Stimulated activated CD4-positive, alpha-beta T cell treated with anti-CD3 and anti-CD28 coated beads, Interleukin-1b, Interleukin-23, amount 100 ng/mL, for 24 hours (primary cell): ENCODE measurements around the gene ACSS3.
"Not testable (repeated sequence)": the region's sequence is repeated elsewhere in the genome, so short reads cannot be mapped to it uniquely, and the experiment has no call there.

Source experiments
- DNase-seq, 4 experiments: peaks; one replicate each; pipeline ENCODE4 v3.0.0-alpha.2; 2020; ENCODE audit warnings: low read depth in 4 of 4, low spot score in 1 of 4

The ACSS3 gene, protein sequence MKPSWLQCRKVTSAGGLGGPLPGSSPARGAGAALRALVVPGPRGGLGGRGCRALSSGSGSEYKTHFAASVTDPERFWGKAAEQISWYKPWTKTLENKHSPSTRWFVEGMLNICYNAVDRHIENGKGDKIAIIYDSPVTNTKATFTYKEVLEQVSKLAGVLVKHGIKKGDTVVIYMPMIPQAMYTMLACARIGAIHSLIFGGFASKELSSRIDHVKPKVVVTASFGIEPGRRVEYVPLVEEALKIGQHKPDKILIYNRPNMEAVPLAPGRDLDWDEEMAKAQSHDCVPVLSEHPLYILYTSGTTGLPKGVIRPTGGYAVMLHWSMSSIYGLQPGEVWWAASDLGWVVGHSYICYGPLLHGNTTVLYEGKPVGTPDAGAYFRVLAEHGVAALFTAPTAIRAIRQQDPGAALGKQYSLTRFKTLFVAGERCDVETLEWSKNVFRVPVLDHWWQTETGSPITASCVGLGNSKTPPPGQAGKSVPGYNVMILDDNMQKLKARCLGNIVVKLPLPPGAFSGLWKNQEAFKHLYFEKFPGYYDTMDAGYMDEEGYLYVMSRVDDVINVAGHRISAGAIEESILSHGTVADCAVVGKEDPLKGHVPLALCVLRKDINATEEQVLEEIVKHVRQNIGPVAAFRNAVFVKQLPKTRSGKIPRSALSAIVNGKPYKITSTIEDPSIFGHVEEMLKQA

DNA sequence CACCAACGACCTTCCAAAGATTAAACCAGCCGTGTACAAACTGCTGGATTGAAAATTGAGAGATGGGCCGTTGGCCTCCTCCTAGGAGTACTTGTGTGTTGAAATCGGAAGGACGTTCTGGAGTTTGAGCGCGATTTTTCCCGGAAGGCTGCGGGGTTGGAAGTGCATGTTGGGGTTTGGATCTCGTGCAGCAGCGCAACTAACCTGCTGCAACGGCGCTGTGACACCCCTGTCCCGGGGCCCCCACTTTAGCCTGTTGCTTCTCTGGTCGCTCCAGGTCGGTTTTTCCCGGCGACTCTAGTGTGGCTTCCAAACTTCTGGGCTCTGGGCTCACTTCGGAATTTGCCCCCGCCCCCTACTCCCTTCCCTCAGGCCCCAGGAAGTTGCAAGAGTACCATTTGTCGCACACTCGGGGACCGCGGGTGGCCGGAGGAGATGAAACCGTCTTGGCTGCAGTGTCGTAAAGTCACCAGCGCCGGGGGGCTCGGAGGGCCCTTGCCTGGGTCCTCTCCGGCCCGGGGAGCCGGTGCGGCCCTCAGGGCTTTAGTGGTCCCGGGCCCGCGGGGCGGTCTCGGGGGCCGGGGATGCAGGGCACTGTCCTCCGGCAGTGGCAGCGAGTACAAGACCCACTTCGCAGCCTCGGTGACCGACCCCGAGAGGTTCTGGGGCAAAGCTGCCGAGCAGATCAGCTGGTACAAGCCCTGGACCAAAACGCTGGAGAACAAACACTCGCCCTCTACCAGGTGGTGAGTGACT lies at the start of gene ACSS3:
Gene ACSS3, plus strand, starts transcription at position 394 of the 756 bp plus-strand sequence. Its CDS starts 42 bp downstream, at position 436.
- DNase-seq = no peak

DNA sequence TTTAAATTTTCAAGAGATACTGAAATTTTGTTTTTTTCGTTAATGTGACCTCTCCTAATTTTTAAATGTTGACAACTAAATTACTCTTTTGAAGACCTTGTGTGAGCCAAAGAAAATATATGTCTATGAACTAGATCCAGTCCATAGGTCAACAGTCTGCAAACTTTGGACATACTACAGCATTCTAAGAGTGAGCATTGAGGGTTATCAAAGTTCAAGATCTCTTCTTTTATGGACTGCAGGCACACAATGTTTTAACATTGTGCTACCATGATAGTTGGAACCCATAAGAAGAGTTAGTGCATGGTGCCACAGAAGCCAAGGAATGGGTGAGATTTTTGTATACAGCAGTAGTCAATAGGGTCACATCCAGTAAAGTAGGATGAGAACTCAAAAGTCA lies 43.0 kb upstream of the ACSS3 start:
- no peak for DNase-seq

DNA sequence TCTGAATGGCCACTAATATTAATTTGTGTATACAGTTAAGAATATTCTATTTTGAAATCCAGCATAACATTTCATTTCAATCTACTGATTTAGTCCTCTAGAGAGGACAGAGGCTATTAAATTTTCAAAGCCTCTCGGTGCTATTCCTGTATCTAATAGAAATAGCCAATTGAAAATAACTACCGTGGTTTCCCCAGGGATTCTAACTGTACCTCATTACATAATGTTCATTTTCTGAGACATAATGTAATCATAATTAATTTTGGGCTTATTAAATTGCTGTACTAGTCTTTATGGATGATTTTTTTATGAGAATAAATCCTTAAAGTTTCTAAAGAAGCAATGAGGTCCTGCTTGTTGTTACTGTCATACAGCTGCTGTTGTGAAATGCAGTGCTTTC lies 38.6 kb upstream of the ACSS3 start:
- no peak for DNase-seq

DNA sequence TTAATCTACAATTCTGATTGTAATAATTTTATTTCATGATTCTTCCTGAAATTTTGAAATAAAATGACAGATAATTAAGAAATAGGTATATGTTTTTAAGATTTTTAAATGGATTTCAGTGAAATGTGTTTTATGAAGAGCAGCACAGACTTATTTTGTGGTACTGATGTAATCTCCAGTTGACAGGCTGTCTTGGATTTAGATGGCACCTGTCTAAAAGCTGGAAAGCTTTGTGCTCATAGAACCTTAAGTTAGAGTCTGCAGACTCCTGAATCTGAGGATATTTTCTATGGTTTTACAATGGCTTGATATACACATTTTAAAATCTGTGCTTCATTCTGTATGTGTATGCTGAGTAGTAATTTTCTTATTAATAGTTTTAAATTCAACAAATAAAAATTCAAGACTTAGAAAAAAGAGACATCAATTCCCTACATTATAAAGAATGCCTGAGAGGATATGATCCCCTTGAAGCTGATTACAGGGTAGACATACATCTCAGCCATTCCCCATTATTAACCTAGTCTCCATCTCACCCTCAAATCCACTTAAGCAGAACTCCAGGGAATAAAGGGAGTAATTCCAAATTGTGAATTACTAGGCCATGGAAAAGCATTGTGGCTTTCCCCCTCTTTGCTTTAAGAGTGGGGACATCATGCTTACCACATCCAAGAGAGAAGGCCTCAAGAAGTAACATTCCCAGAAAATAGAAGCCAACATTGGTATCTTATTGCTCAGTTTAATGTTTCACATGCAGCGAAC lies 33.7 kb upstream of the ACSS3 start:
- no peak for DNase-seq

DNA sequence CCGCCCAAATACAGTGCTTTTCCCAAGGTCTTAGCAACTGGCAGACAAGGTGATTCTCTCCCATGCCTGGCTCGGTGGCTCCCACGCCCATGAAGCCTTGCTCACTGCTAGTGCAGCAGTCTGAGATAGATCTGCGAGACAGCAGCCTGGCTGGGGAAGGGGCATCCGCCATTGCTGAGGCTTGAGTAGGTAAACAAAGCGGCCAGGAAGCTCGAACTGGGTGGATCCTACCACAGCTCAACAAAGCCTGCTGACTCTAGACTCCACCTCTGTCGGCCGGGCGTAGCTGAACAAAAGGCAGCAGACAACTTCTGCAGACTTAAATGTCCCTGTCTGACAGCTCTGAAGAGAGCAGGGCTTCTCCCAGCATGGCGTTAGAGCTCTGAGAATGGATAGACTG lies 12.9 kb upstream of the ACSS3 start:
- not testable (repeated sequence) for DNase-seq

DNA sequence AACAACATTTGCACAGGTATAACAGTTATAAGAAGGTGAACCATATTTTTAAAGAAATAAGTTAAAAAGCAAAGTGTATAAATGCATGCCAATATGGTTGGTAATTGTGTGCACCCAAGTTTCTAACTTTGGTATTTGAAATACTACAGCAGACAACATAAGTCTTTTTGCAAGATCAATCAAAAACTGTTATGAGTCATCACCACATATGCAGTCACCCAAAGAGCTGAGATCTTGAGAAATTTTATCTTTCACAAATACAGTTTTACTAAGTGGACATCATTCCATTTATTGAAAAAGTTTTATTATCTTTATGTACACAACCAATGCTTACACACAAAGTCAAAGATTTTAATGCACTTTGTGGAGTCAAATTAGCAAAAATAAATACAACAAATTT lies 7.0 kb upstream of the ACSS3 start:
- DNase-seq = no peak

DNA sequence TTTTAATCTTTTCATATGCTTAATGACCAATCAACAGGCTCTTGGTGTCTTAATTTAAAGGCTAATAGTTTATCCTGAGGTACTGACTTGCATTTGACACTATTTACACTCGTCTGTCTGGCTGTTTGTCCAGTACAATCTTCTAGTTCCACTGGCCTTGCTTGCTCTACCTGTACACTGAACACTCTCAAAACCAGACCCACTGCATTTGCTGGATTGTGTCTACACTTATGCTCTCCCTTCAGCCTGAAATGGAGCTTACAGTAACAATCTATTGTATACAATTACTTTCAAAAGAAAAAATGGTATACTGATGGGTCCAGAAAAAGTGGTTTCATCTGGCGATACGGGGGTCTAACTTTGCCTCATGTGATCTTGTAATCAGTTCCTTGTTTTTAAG lies 2.3 kb upstream of the ACSS3 start:
- DNase-seq = no peak

DNA sequence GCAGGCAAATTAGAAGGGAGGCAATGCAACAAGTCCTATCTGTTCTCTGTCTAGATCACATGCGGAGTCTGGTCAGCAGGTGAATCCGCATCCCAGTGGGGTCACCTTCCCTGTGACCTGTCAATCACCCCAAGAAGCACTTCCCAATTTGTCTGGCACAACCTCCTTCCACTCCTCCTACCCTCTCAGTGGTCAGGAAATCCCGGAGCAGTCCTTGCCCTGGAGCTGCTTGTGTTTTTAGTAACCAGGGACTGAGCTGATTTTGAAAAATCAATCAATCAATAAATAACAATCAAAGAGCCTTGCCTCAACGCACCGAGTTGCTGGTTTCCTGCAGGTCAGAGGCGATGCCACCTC lies 572 bp upstream of the ACSS3 start:
- no peak for DNase-seq

DNA sequence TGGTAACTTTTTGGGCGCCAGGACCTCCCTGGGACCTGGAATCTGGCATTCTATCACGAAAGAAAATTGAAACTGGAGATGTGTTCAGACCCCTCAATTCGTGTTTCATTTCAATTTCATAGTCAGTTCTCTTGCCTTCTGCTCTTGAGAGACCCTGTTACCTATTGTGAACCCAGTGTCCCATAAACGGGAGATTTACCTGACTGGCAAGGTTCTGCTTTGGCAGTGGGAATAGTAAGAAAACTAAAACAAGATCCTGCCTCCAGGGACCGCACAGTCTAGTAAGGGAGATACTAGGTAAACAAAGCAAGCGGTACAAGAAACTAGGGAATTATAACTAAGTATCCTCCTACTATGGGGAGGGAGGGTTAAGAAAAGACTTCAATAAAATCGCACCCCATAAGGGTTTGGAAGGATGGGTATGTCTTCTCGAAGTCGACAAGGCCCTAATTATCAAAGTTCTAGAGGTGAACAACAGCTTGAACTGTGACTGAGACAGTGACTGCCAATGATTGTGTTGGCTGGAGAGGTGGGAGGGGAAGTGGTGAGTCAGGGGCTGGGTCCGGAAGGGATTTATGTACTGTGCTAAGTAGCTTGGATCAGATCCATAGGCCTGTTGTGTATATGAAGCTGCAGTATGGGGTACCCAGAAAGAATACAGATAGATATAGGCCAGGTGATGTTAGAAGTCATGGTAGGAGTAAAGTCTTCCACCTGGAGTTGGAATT lies 754 bp downstream of the ACSS3 start:
- DNase-seq = no peak

DNA sequence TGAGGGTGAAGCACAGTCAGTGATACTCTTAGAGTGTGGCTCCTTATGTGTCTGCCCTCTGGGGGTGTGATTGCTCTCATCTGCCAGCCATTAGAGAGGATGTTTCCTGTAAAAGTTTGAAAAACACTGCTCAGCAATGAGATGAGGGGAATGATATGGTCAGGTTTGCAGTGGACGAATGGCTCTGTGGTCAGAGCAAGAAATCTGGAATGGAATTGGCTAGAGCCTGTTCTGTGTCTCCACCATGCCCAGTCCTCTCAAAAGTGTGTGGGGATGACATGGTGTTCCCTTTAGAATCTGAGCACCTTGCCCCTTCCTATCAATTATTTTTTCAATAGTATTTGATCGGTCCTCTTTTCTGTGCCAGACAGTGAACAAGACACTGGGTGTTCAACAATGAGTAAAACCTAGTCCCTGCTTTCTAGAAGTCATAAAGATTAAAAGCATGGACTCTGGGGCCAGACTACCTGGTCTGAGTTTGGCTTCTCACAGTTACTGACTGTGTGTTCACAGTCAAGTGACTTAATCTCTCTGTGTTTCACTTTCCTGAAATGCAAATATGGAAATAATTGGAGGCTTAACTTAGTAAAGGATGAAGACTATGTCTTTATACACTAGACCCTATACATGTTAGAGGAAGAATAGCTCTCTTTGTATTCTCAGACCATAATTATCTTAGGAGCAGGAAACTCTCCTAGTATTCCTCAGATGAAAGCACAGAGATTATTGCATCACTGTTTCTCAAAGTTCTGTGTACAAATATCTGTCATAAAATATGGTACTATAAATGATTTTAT lies 1.6 kb downstream of the ACSS3 start:
- no peak for DNase-seq

DNA sequence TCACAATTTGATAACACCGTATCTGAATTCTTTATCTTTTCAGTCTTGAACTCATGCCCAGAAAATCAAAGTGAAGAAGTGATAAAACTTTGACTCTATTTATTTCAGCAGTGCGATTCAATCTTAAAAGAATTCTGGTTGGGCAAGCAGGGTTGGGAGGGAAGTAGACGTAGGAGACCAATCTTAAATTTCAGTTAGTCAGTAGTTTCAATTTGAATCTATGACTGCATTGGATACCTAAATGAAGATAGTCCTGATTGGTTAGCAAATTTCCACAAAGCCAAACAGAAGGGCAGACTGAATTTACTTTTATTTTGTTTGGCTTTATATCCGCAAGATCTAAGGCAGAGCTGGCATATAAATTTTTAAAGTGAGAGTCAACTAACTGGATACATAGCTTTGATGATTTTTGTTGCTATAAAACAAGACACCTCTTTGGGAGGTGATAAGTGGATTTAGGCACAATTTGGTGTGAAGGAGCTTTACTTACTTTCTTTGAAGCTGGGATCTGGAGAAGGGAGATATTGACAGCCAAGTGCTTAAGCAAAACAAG lies 2.6 kb downstream of the ACSS3 start:
- DNase-seq = no peak

DNA sequence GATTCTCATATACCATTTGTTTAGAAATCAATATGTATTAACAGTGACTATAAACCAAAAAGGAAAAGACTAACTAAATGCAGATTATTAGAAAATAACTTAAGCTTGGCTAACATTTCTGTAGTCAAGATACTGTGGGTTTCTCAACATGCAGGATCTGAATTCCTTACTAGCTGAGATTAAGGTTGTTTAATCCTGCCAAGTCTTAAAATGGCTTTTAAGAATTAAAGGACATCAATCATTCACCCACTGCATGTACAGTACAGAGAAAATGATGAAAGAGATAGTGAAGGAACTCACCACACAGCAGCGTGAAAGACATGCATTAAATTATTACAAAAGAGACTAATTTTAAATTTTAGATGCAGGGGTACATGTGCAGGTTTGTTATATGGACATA lies 3.8 kb downstream of the ACSS3 start:
- DNase-seq = no peak

DNA sequence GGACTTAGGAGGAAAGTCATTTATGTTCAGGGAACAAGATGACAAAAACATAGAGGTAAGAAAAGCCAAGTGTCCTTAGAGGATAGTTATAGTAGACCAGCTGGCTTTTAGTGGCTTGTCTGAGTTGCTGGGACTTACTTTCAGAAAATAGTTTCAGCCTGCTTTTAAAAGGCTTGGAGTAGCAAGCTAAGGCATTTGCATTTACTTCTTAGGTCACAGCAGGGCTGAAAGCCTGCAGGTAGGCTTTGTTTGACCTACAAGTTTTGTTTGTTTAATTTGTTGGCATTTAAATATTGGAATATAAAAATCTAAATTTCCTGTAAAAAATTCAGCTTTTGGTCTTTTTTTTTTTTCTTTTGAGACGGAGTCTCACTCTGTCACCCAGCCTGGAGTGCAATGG lies 5.1 kb downstream of the ACSS3 start:
- no peak for DNase-seq

DNA sequence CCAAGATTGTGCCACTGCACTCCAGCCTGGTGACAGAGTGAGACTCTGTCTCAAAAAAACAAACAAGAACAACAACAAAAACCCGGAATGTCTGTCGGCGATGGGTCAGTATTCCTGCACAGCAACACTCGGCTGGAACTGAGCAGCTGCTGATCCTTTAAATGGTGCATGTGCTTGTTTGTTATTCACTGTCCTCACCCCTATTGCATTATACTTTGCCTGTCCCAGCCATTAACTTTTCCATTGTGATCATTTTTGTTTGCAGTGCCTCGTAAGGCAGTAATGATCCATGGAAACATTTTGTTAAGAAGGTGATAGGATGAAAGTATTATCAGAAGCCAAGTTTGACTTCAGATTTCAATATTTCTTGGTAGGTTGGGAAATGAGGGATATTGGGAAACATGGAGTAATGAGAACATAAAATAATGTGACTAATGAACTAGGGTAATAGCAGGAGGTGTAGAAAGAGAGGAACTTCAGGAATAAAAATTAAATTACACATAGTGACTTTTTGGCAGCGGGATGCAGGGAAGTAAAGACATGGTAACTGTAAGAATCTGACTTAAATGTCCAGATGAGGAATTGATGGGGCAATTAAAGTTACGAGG lies 6.1 kb downstream of the ACSS3 start:
- DNase-seq = no peak

DNA sequence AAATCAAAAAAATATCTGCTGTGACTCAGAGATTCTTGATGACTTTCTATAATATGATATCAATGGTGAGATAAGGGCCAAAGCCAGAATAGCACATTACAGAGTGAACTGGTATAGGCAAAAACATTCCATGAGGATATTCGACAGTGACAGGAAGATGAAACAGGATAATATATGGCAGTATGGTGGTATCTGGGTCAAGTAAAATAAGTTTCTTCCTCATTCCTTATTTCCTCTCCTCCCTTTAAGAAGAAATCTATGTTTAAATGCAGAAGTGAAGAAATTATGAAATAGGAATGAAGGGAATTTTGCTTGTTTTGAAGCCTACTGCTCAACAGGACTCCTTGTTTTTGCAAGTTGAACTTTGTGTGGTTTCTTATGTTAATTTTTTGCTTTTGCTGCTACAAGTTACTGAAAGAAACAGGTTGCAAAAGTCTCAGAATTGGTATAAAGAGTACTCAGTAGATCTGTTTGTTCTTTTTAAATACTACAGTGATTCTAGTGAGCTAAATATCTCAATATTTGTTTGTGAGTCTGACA lies 7.0 kb downstream of the ACSS3 start:
- no peak for DNase-seq

DNA sequence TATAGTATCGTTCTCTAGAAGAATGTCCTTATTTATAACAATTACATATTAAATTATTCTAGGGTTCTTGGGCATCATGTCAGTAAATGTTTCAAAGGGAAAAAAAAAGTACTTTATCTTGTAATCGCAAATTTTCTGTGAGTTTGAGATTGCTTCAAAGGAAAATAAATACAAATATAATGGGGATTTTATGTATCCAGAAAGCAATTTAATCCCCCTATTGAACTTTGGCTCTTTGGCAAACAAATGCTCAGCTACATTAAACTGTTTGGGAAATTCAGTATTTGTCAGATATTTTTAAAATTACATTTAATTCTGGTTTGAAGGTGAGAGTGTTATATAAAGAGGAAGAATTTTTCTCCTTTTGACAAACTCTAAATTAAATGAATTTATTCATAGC lies 8.0 kb downstream of the ACSS3 start:
- no peak for DNase-seq

DNA sequence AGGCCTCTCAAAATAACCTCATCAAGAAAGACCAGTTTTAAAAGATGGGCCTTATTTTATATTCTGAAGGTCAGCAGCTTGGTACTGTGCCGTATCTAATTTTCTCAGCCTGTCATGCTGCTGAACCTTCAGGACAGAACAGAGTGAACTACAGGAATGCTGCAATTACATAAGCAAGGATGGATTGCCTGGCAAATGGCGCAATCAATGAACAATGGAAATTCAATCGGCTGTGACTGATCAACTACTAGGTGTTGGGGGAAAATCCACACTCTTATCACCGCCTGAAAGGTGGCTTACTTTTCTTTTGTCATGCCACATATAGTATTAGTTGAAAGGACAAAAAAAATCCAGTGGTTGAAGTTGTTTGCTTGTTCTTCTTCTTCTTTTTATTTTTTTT lies 8.5 kb downstream of the ACSS3 start:
- no peak for DNase-seq

DNA sequence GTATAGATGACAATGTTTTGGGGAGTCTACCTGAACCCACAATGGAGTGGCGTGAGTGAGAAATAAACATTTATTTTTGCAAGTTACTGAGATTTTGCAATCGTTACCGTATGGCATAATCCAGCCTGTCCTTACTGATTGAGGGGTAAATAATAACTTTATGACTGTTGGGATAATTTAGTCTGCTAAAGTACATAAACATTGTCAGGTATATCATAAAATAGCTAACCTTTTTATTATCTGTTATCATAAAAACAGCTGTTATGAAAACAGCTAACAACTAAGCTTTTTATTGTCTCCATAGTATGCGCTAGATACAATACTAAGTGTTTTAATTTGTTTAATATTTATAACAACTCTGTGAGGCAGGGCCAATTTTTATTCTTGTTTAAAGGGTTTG lies 10.3 kb downstream of the ACSS3 start:
- DNase-seq = no peak

DNA sequence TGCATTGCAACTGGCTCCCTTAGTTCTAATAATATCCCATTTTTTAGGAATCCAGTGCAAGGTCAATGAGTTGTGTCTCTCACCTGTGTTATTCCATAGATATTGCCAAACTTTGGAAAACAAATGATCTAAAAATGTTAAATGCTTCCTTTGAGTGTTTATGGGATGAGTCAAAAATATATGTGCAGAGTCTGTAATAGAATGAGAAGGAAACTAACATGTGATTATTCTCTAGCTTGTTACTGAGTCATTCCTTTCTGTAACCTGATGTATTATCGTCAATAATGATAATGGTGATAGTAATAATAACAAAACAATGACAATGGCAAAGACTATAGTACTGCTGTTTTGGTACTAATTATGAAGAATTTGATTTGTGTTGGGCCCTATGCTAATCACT lies 11.5 kb downstream of the ACSS3 start:
- no peak for DNase-seq
